H1 (cell line): Measurements from ENCODE around the gene KMT2A. TPM values are rescaled to one million over a fixed set of nuclear protein-coding genes. Genes with fewer than 3 reads are reported as not detected.

Source experiments
- CHD2 ChIP-seq: IDR thresholded peaks from 2 replicates; pipeline ENCODE4 v1.6.1; 2012; ENCODE audit warnings: low read length, improper control_type of control experiment
- JUN ChIP-seq: IDR thresholded peaks from 2 replicates; pipeline ENCODE4 v1.6.1; 2011; ENCODE audit warnings: low read depth, mild to moderate bottlenecking, improper control_type of control experiment, low read length
- SP2 ChIP-seq: IDR thresholded peaks from 2 replicates; pipeline ENCODE4 v1.6.1; 2012; ENCODE audit warnings: mild to moderate bottlenecking, low read length, inconsistent platforms
- polyA plus RNA-seq, 7 experiments: library from polyadenylated mRNA; depleted of rRNA in 3 of 7; stranded (reverse) in 5 of 7; unstranded in 2 of 7; fragments of >200 nt in 5 of 7; fragments of 200-250 nt in 2 of 7; gene quantifications; 1 replicate in 5 of 7; 2 replicates in 1 of 7; 4 replicates in 1 of 7; pipeline versions ENCODE4 v1.2.1 to v1.2.3, GENCODE V29; 2011 to 2013; ENCODE audit warnings: missing spikeins in 2 of 7, mixed read lengths in 2 of 7
- total RNA-seq: library from RNA; stranded (reverse); fragmentation: NEBNext Ultra II Directional; extraction: Animal tissue kit (Norgen Biotek cat#: 25700); gene quantifications from 2 replicates; pipeline ENCODE4 v1.2.1, GENCODE V29; 2021
- TF ChIP-seq, protein P1 (sequence below): fragments of 300-600 bp; sonication (generic); IDR thresholded peaks from 2 replicates; pipeline ENCODE4 v1.7.1; 2012; ENCODE audit warnings: low read length, moderate library complexity, mild to moderate bottlenecking, inconsistent platforms; ENCODE audit not compliant: insufficient replicate concordance
- TF ChIP-seq, protein P2 (sequence below): IDR thresholded peaks from 2 replicates; pipeline ENCODE4 v1.6.1; 2011; ENCODE audit warnings: low read length, improper control_type of control experiment

KMT2A gene
- total and polyA plus RNA-seq, 2 of the 8 experiments (the other 6 are each of a cell fraction or from before 2014, with no cell fraction given) = 35.9 to 62.1 TPM

DNA sequence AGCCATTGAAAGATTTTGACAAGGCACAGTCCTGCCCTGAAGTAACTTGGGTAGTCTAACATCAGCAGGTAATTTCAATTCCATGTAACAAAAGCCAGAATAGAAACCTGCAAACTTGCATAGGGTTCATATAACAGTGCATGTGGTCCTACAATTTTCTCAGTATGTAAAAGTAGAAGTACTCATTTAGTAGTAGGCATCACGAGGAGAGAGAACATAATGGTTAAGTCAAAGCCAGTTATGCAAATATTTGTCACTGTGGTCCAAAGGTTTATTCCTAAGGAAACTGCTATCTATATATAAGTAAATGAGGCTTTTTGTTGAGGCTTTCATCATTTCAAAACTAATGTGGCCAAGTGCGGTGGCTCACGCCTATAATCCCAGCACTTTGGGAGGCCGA is 24.8 kb upstream of the KMT2A start (continued):
- TF ChIP-seq, protein P1, sequence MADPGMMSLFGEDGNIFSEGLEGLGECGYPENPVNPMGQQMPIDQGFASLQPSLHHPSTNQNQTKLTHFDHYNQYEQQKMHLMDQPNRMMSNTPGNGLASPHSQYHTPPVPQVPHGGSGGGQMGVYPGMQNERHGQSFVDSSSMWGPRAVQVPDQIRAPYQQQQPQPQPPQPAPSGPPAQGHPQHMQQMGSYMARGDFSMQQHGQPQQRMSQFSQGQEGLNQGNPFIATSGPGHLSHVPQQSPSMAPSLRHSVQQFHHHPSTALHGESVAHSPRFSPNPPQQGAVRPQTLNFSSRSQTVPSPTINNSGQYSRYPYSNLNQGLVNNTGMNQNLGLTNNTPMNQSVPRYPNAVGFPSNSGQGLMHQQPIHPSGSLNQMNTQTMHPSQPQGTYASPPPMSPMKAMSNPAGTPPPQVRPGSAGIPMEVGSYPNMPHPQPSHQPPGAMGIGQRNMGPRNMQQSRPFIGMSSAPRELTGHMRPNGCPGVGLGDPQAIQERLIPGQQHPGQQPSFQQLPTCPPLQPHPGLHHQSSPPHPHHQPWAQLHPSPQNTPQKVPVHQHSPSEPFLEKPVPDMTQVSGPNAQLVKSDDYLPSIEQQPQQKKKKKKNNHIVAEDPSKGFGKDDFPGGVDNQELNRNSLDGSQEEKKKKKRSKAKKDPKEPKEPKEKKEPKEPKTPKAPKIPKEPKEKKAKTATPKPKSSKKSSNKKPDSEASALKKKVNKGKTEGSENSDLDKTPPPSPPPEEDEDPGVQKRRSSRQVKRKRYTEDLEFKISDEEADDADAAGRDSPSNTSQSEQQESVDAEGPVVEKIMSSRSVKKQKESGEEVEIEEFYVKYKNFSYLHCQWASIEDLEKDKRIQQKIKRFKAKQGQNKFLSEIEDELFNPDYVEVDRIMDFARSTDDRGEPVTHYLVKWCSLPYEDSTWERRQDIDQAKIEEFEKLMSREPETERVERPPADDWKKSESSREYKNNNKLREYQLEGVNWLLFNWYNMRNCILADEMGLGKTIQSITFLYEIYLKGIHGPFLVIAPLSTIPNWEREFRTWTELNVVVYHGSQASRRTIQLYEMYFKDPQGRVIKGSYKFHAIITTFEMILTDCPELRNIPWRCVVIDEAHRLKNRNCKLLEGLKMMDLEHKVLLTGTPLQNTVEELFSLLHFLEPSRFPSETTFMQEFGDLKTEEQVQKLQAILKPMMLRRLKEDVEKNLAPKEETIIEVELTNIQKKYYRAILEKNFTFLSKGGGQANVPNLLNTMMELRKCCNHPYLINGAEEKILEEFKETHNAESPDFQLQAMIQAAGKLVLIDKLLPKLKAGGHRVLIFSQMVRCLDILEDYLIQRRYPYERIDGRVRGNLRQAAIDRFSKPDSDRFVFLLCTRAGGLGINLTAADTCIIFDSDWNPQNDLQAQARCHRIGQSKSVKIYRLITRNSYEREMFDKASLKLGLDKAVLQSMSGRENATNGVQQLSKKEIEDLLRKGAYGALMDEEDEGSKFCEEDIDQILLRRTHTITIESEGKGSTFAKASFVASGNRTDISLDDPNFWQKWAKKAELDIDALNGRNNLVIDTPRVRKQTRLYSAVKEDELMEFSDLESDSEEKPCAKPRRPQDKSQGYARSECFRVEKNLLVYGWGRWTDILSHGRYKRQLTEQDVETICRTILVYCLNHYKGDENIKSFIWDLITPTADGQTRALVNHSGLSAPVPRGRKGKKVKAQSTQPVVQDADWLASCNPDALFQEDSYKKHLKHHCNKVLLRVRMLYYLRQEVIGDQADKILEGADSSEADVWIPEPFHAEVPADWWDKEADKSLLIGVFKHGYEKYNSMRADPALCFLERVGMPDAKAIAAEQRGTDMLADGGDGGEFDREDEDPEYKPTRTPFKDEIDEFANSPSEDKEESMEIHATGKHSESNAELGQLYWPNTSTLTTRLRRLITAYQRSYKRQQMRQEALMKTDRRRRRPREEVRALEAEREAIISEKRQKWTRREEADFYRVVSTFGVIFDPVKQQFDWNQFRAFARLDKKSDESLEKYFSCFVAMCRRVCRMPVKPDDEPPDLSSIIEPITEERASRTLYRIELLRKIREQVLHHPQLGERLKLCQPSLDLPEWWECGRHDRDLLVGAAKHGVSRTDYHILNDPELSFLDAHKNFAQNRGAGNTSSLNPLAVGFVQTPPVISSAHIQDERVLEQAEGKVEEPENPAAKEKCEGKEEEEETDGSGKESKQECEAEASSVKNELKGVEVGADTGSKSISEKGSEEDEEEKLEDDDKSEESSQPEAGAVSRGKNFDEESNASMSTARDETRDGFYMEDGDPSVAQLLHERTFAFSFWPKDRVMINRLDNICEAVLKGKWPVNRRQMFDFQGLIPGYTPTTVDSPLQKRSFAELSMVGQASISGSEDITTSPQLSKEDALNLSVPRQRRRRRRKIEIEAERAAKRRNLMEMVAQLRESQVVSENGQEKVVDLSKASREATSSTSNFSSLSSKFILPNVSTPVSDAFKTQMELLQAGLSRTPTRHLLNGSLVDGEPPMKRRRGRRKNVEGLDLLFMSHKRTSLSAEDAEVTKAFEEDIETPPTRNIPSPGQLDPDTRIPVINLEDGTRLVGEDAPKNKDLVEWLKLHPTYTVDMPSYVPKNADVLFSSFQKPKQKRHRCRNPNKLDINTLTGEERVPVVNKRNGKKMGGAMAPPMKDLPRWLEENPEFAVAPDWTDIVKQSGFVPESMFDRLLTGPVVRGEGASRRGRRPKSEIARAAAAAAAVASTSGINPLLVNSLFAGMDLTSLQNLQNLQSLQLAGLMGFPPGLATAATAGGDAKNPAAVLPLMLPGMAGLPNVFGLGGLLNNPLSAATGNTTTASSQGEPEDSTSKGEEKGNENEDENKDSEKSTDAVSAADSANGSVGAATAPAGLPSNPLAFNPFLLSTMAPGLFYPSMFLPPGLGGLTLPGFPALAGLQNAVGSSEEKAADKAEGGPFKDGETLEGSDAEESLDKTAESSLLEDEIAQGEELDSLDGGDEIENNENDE = no peak
- no peak for TF ChIP-seq SP2
- TF ChIP-seq JUN = no peak
- TF ChIP-seq, protein P2, sequence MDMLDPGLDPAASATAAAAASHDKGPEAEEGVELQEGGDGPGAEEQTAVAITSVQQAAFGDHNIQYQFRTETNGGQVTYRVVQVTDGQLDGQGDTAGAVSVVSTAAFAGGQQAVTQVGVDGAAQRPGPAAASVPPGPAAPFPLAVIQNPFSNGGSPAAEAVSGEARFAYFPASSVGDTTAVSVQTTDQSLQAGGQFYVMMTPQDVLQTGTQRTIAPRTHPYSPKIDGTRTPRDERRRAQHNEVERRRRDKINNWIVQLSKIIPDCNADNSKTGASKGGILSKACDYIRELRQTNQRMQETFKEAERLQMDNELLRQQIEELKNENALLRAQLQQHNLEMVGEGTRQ = no peak
- TF ChIP-seq CHD2 = no peak
